Upper lobe of left lung (tissue), 6 donors: ENCODE results near the gene AFAP1L2. TPM values are rescaled to one million over a fixed set of nuclear protein-coding genes. Genes with fewer than 3 reads are reported as not detected.
A peak's percentile ranks its signal among the peaks of the same experiment; 100 is the strongest.

ENCODE experiments used
- ATAC-seq, 2 donors: fragments of 200-7000 bp; cut with Tn5 transposase; one replicate each; pipeline ENCODE4 v1.9.1; 2022; ENCODE audit warnings: mild to moderate bottlenecking in 2 of 2, moderate library complexity in 2 of 2; ENCODE audit not compliant: low FRiP score in 2 of 2
- DNase-seq, 2 donors: peaks; one replicate each; pipeline ENCODE4 v3.0.0-alpha.2; 2019 to 2020
- H3K27ac ChIP-seq, 4 donors: fragments of 200-600 bp; sonication (generic); one replicate each; pipeline ENCODE4 v1.5.1; 2016 to 2019
- H3K27me3 ChIP-seq, 4 donors: fragments of 200-600 bp; sonication (generic); one replicate each; pipeline ENCODE4 v1.5.1; 2017 to 2019
- H3K36me3 ChIP-seq, 4 donors: fragments of 200-600 bp; sonication (generic); one replicate each; pipeline ENCODE4 v1.5.1; 2016 to 2019
- H3K4me1 ChIP-seq, 4 donors: fragments of 200-600 bp; sonication (generic); one replicate each; pipeline ENCODE4 v1.5.1; 2018 to 2019
- H3K4me3 ChIP-seq, 4 donors: fragments of 200-600 bp; sonication (generic); one replicate each; pipeline ENCODE4 v1.5.1; 2017 to 2019; ENCODE audit warnings: mild to moderate bottlenecking in 2 of 4, moderate library complexity in 1 of 4
- H3K9me3 ChIP-seq, 4 donors: fragments of 200-600 bp; sonication (generic); one replicate each; pipeline ENCODE4 v1.5.1; 2018 to 2019
- EP300 ChIP-seq, 4 donors: sonication (generic); formaldehyde crosslinking; IDR thresholded peaks; one replicate each; pipeline ENCODE4 v1.5.1; 2017; ENCODE audit warnings: antibody characterized with exemption in 4 of 4, control low read depth in 2 of 4
- POLR2A ChIP-seq, 4 donors: fragments of 450-650 bp; IDR thresholded peaks; one replicate each; pipeline ENCODE4 v1.5.1; 2016 to 2017; ENCODE audit warnings: antibody characterized with exemption in 4 of 4, mild to moderate bottlenecking in 2 of 4
- POLR2AphosphoS5 ChIP-seq, 2 donors: sonication (generic); formaldehyde crosslinking; IDR thresholded peaks; one replicate each; pipeline ENCODE4 v1.5.1; 2017; ENCODE audit warnings: antibody characterized with exemption in 2 of 2
- WGBS, 2 donors: methylation state at CpG; one replicate each; pipeline ENCODE4 v1.1.5; 2017 to 2018; 5-methylcytosine and 5-hydroxymethylcytosine counted together
- total RNA-seq, 6 donors: library from RNA; depleted of rRNA in 4 of 6; stranded (reverse); fragments of >200 nt in 4 of 6; gene quantifications; one replicate each; pipeline versions ENCODE4 v1.1.0 to v1.2.1, GENCODE V29; 2016 to 2021
- TF ChIP-seq, protein P1 (sequence below), 6 experiments: fragments of 450-650 bp in 4 of 6; fragments of 200-600 bp in 2 of 6; sonication (generic) in 2 of 6; IDR thresholded peaks; one replicate each; pipeline ENCODE4 v1.5.1; 2016 to 2019; ENCODE audit warnings: antibody characterized with exemption in 6 of 6
- donor health status: DM: no; HTN: no; CAD: no; lungs with moderate emphysema.
- donor health status: DM: no; HTN: yes; CAD: no; lungs with severe emphysema.

The AFAP1L2 gene
- total RNA-seq, 6 donors from 2014 or later = 2.3 to 9.6 (median 3.4) TPM

DNA sequence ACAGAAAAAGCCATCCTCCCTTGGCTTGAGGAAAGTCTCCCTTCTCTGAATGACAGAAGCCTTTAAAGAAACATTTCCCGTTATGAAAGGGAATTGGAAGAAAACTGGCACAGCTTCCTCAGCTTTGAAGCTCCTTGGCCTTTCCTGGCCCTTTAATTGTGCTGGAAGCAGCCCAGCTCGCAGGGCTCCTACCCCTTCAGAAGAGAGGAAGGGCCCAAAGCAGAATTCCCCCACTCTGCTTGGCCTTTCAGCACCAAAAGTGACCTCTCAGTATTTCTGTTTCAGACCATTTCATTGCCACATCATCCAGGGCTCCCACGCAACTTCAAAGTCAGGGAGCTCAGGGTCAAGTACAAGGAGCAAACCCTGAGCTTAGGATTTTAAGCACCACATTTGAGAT, 4.2 kb downstream of the AFAP1L2 start:
- peaks cover 0 to 24% (median 13%) of the 10 kb centered on the region in 4 donors for H3K27me3 ChIP-seq
- no peaks in the 10 kb centered on the region for H3K36me3 ChIP-seq
- no peak for DNase-seq
- H3K27ac ChIP-seq = peak overlapping the region in 2 of 4 donors; percentile 24 to 57
- TF ChIP-seq POLR2AphosphoS5 (IDR thresholded peaks at IDR 0.05) (no peak), POLR2A (IDR thresholded peaks at IDR 0.05) (no peak), EP300 (IDR thresholded peaks at IDR 0.05) (no peak)
- TF ChIP-seq, protein P1, sequence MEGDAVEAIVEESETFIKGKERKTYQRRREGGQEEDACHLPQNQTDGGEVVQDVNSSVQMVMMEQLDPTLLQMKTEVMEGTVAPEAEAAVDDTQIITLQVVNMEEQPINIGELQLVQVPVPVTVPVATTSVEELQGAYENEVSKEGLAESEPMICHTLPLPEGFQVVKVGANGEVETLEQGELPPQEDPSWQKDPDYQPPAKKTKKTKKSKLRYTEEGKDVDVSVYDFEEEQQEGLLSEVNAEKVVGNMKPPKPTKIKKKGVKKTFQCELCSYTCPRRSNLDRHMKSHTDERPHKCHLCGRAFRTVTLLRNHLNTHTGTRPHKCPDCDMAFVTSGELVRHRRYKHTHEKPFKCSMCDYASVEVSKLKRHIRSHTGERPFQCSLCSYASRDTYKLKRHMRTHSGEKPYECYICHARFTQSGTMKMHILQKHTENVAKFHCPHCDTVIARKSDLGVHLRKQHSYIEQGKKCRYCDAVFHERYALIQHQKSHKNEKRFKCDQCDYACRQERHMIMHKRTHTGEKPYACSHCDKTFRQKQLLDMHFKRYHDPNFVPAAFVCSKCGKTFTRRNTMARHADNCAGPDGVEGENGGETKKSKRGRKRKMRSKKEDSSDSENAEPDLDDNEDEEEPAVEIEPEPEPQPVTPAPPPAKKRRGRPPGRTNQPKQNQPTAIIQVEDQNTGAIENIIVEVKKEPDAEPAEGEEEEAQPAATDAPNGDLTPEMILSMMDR (IDR thresholded peaks at IDR 0.05) = no peak
- H3K4me1 ChIP-seq = peaks cover 13 to 24% (median 18%) of the 10 kb centered on the region in 4 donors
- H3K4me3 ChIP-seq = no peak overlapping the region
- H3K9me3 ChIP-seq = no peaks in the 10 kb centered on the region
- 67 to 68% methylated on average over 2 of the region's 3 CpGs for WGBS, 2 donors
- ATAC-seq = no peak

DNA sequence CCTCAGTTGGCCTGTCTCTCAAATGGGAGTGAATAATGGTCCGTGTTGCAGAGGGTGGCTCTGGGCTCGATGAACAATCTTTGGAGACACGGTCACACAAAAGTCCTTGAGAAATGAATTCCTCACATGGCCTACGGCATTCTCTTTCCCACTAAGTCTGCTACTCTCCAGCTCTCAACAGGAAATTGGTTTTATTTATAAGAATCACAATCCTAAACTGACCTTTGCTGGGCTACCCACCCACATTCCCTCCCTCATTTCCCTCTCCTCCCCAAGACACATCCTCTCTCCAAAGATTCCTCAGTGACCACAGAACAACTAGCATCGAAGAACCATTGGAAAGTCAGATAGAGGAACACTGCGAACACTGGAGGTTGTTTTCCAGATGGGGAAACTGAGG, 4.7 kb downstream of the AFAP1L2 start:
- Histone ChIP-seq H3K27ac (peak overlapping the region in 2 of 4 donors; percentile 24 to 57), H3K4me3 (no peak overlapping the region), H3K9me3 (no peaks in the 10 kb centered on the region), H3K36me3 (no peaks in the 10 kb centered on the region), H3K4me1 (peaks cover 12 to 18% (median 16%) of the 10 kb centered on the region in 4 donors), H3K27me3 (peaks cover 0 to 20% (median 11%) of the 10 kb centered on the region in 4 donors)
- no peak for DNase-seq
- TF ChIP-seq POLR2AphosphoS5 (IDR thresholded peaks at IDR 0.05) = no peak
- ATAC-seq = no peak
- WGBS, 2 donors = 61 to 80% methylated on average over 6 of the region's 6 CpGs

DNA sequence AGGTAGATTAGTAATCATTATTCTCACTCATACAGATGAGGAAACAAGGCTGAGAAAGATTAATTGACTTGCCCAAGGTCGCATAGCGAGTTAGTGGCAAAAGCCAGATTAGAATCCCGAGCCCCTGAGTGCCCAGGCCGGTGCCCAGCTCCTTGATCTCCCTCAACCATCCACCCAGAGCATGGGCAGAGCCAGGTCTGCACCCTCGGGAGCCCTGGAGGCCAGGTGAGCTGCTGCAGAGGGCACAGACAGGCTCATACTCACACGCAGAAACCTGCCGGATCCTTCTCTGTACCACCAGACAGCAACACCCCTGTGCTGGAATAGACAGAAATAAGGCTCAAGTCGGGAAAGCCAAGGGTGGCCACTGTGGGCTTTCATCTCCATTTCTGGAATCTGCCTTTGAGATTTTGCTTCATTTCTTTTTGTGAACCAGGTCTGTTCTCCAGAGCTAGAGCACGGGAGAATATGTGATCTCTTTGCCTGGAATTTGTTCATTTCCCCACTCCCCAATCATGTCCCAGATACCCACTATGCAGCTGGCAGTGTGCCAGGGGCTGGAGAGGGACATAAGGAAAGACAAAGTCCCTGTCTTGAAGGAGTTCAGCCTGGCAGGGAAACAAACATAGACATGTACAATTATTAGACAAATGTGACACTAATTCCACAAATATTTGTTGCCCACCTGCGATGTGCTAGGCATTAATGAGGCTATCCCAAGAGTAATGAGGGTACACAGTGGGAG, 5.5 kb downstream of the AFAP1L2 start:
- H3K27ac ChIP-seq = peak overlapping the region in 1 of 4 donors; percentile 57
- no peak for ATAC-seq
- H3K4me1 ChIP-seq = peaks cover 5 to 10% (median 8%) of the 10 kb centered on the region in 4 donors
- H3K36me3 ChIP-seq = no peaks in the 10 kb centered on the region
- peak in 1 of 2 donors; percentile 33 for DNase-seq
- WGBS, 2 donors = 82 to 86% methylated on average over 8 to 10 of the region's 10 CpGs
- H3K27me3 ChIP-seq = peaks cover 0 to 11% (median 4%) of the 10 kb centered on the region in 4 donors
- no peak overlapping the region for H3K4me3 ChIP-seq
- no peak for TF ChIP-seq EP300 (IDR thresholded peaks at IDR 0.05)
- TF ChIP-seq, protein P1 (IDR thresholded peaks at IDR 0.05) = no peak
- no peak for TF ChIP-seq POLR2AphosphoS5 (IDR thresholded peaks at IDR 0.05)
- no peak for TF ChIP-seq POLR2A (IDR thresholded peaks at IDR 0.05)
- no peaks in the 10 kb centered on the region for H3K9me3 ChIP-seq

DNA sequence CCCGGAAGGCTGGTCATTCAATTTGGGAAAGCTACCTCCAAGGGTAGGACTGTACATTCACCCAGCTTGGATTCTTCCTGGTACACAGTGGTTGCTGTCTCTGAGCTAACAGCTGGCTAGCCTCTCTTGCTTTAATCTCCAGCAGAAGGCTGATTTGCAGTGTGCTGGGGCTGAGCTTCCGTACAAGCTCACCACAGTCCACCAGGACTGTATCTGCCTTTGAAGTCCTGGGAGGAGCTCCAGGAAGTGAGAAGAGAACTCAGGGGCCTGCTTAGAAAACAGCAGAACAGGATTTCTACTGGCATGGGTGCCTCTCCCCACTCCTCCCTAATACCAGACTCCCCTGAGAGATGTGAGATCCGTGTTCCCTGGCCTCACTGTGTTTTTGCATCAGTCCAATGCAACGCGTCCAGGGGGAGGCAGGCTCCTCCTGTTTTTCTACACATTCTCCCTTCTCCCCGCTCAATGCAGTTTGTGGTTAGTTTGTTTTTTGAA, 6.6 kb downstream of the AFAP1L2 start:
- whole genome bisulfite sequencing, 2 donors = 45 to 76% methylated on average over 5 to 6 of the region's 6 CpGs
- ATAC-seq = peak in 1 of 2 donors; percentile 70
- Histone ChIP-seq H3K4me3 (no peak overlapping the region), H3K9me3 (no peaks in the 10 kb centered on the region), H3K27ac (peak overlapping the region in 1 of 4 donors; percentile 32), H3K27me3 (peaks cover 0 to under 1% (median 0%) of the 10 kb centered on the region in 4 donors), H3K4me1 (peaks cover 0 to 4% (median 0%) of the 10 kb centered on the region in 4 donors), H3K36me3 (no peaks in the 10 kb centered on the region)
- no peak for TF ChIP-seq POLR2AphosphoS5 (IDR thresholded peaks at IDR 0.05)
- TF ChIP-seq, protein P1 (IDR thresholded peaks at IDR 0.05) = no peak
- TF ChIP-seq POLR2A (IDR thresholded peaks at IDR 0.05) = no peak
- TF ChIP-seq EP300 (IDR thresholded peaks at IDR 0.05) = no peak
- DNase-seq = no peak

DNA sequence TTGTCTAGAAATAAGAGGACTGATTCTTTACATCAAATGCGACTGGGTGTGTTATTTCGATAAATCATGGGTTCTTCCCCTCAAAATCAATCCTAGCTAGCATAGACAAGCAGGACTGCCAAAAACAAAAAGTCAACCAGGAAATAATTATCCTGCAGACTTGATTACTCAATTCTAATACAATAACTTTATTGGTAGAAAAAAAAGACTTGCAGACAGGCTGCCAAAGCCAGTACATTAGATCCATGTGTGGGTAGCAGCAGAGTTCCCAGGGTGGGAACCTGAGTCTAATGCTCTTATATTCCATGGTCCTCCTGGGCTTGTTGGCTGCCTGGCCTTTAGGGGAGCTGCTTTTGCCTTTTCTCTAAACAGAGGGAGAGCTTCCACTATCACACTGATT, 7.8 kb downstream of the AFAP1L2 start:
- ATAC-seq (no peak), DNase-seq (no peak)
- TF ChIP-seq POLR2A (IDR thresholded peaks at IDR 0.05) (no peak), EP300 (IDR thresholded peaks at IDR 0.05) (no peak), POLR2AphosphoS5 (IDR thresholded peaks at IDR 0.05) (no peak)
- TF ChIP-seq, protein P1 (IDR thresholded peaks at IDR 0.05) = no peak
- H3K36me3 ChIP-seq = no peaks in the 10 kb centered on the region
- H3K4me3 ChIP-seq = no peak overlapping the region
- H3K9me3 ChIP-seq = no peaks in the 10 kb centered on the region
- no peaks in the 10 kb centered on the region for H3K27me3 ChIP-seq
- WGBS, 2 donors = 85 to 97% methylated on average over 2 of the region's 2 CpGs
- H3K4me1 ChIP-seq = peaks cover 0 to 4% (median 0%) of the 10 kb centered on the region in 4 donors
- no peak overlapping the region for H3K27ac ChIP-seq
